Caco-2 (cell line): Measurements from ENCODE around the gene DTX3. TPM values are rescaled to one million over a fixed set of nuclear protein-coding genes. Genes with fewer than 3 reads are reported as not detected.
"Not testable (repeated sequence)": the region's sequence is repeated elsewhere in the genome, so short reads cannot be mapped to it uniquely, and the experiment has no call there.

Source experiments
- BruUV-seq: library from RNA; stranded (reverse); fragments of 400-500 nt; replicated peaks from 2 replicates; lab custom pipeline; 2021; lab: Mats Ljungman, UMichigan
- CTCF ChIA-PET: fragments of 300-600 bp; sonication (Branson Sonifier 250); formaldehyde crosslinking; loops from one replicate; lab custom pipeline; 2022; ENCODE audit warnings: antibody characterized with exemption; lab: Charles Lee
- POLR2A ChIA-PET: fragments of 300-600 bp; sonication (Branson Sonifier 250); formaldehyde crosslinking; loops from one replicate; lab custom pipeline; 2022; ENCODE audit warnings: antibody characterized with exemption; lab: Charles Lee
- DNase-seq, 2 experiments: peaks; one replicate each; pipeline versions ENCODE4 v3.0.0 to v3.0.0-alpha.2; 2020 to 2022
- H3K27me3 ChIP-seq: replicated peaks from 2 replicates; pipeline ENCODE4 v1.6.0; 2011; ENCODE audit warnings: low read length; ENCODE audit not compliant: control insufficient read depth, insufficient read depth
- H3K36me3 ChIP-seq: 2 replicates; pipeline ENCODE4 v1.5.1; 2011; ENCODE audit warnings: low read length; ENCODE audit not compliant: control insufficient read depth, insufficient read depth
- H3K4me1 ChIP-seq: fragments of 250-450 bp; sonication (Bioruptor Pico); 2 replicates; pipeline ENCODE4 v1.5.1; 2020; ENCODE audit warnings: mild to moderate bottlenecking
- H3K4me3 ChIP-seq: 2 replicates; pipeline ENCODE4 v1.5.1; 2011; ENCODE audit warnings: low read depth, mild to moderate bottlenecking, control low read depth, low read length
- H3K9me3 ChIP-seq: fragments of 250-450 bp; sonication (Bioruptor Pico); 2 replicates; pipeline ENCODE4 v1.5.1; 2020; ENCODE audit warnings: mild to moderate bottlenecking, moderate library complexity
- H3K27ac Mint-ChIP-seq: one replicate; pipeline ENCODE4 v1.8.0; 2022; ENCODE audit warnings: mixed read lengths; ENCODE audit not compliant: unreplicated experiment
- H3K27me3 Mint-ChIP-seq: one replicate; pipeline ENCODE4 v1.8.0; 2022; ENCODE audit warnings: mixed read lengths; ENCODE audit not compliant: insufficient read depth, unreplicated experiment
- H3K36me3 Mint-ChIP-seq: one replicate; pipeline ENCODE4 v1.8.0; 2022; ENCODE audit warnings: mild to moderate bottlenecking, mixed read lengths; ENCODE audit not compliant: insufficient read depth, unreplicated experiment
- H3K4me1 Mint-ChIP-seq: one replicate; pipeline ENCODE4 v1.8.0; 2022; ENCODE audit warnings: low read depth, mixed read lengths; ENCODE audit not compliant: unreplicated experiment
- H3K4me3 Mint-ChIP-seq: one replicate; pipeline ENCODE4 v1.8.0; 2022; ENCODE audit warnings: mild to moderate bottlenecking, moderate library complexity, mixed read lengths; ENCODE audit not compliant: unreplicated experiment
- H3K9me3 Mint-ChIP-seq: one replicate; pipeline ENCODE4 v1.8.0; 2022; ENCODE audit warnings: mixed read lengths; ENCODE audit not compliant: unreplicated experiment
- CTCF ChIP-seq, 2 experiments: fragments of 200-600 bp in 1 of 2; IDR thresholded peaks; 1 replicate in 1 of 2; 2 replicates in 1 of 2; pipeline versions ENCODE4 v1.5.1 to v1.8.0; 2011 to 2022; ENCODE audit warnings: antibody characterized with exemption in 1 of 2, control low read depth in 1 of 2, inconsistent platforms in 1 of 2, low read depth in 1 of 2, low read length in 1 of 2, mild to moderate bottlenecking in 1 of 2, moderate library complexity in 1 of 2; ENCODE audit not compliant: insufficient read depth in 1 of 2, severe bottlenecking in 1 of 2, unreplicated experiment in 1 of 2
- intact Hi-C: fragments of 100-400 bp; cut with micrococcal nuclease; formaldehyde crosslinking; loops from one replicate; pipeline ENCODE4 v1.10.0; 2022; ENCODE audit not compliant: unreplicated experiment
- total RNA-seq: library from RNA; stranded (reverse); gene quantifications from 2 replicates; pipeline ENCODE4 v1.2.3, GENCODE V29; 2022

Gene DTX3
- total RNA-seq, 1 experiment from 2014 or later: 20.4 TPM

GRCh38 chr12:57632958-57633840 is 28.6 kb downstream of the DTX3 start, which contains the start of gene B4GALNT1:
TSS of gene B4GALNT1 (minus strand) at chr12:57633201. CDS start at chr12:57632132, 1,069 bp downstream.
- peak; percentile 85 to 90 for TF ChIP-seq CTCF (IDR thresholded peaks at IDR 0.05; ENCODE audit: insufficient read depth in 1 of 2, low read depth in 1 of 2, low read length in 1 of 2, severe bottlenecking in 1 of 2, unreplicated experiment in 1 of 2)
- Mint-ChIP-seq H3K4me3 (peak within 1 kb of the TSS; percentile 49), H3K27me3 (no peaks in the 10 kb centered on the region), H3K36me3 (no peaks in the 10 kb centered on the region), H3K9me3 (no peaks in the 10 kb centered on the region), H3K27ac (no peak within 1 kb of the TSS), H3K4me1 (peaks cover 5% of the 10 kb centered on the region)
- Histone ChIP-seq H3K4me3 (peak within 1 kb of the TSS; percentile 49), H3K9me3 (no peaks in the 10 kb centered on the region), H3K4me1 (no peaks in the 10 kb centered on the region), H3K36me3 (no peaks in the 10 kb centered on the region), H3K27me3 (no peaks in the 10 kb centered on the region)
- intact Hi-C loops: loop anchor here (2.0 kb wide), 1 partner anchor 60 kb away; no protein-coding TSS in a partner anchor
- ChIA-PET CTCF (interaction anchor here (0.6 to 2.8 kb wide), 11 partner anchors 11 to 420 kb away, joined by 3 to 17 read pairs (median 4); partner anchors contain the start of gene ARHGEF25), POLR2A (no interaction called here)
- BruUV-seq: no TSS peak
- DNase-seq: peak in 1 of 2 experiments; percentile 82

- H3K9me3 Mint-ChIP-seq, H3K4me3 ChIP-seq, H3K27ac Mint-ChIP-seq, POLR2A ChIA-PET, DNase-seq, H3K4me3 Mint-ChIP-seq, H3K36me3 ChIP-seq, H3K27me3 ChIP-seq, H3K4me1 Mint-ChIP-seq, H3K9me3 ChIP-seq, H3K4me1 ChIP-seq, BruUV-seq, H3K36me3 Mint-ChIP-seq, H3K27me3 Mint-ChIP-seq, intact Hi-C loops: not testable (repeated sequence)
- CTCF ChIA-PET: interaction anchor here (0.9 kb wide), 1 partner anchor 57 kb away, joined by 3 read pairs; no protein-coding TSS in a partner anchor
Measured at GRCh38 chr12:57636731-57637130, 32.1 kb downstream of the DTX3 start.

- Histone ChIP-seq H3K4me3 (no peak overlapping the region), H3K27me3 (no peaks in the 10 kb centered on the region), H3K9me3 (no peaks in the 10 kb centered on the region), H3K36me3 (no peaks in the 10 kb centered on the region), H3K4me1 (no peaks in the 10 kb centered on the region)
- no peak for TF ChIP-seq CTCF (IDR thresholded peaks at IDR 0.05; ENCODE audit: insufficient read depth in 1 of 2, low read depth in 1 of 2, low read length in 1 of 2, severe bottlenecking in 1 of 2, unreplicated experiment in 1 of 2)
- BruUV-seq: no TSS peak
- POLR2A ChIA-PET: no interaction called here
- Mint-ChIP-seq H3K27me3 (no peaks in the 10 kb centered on the region), H3K27ac (no peak overlapping the region), H3K9me3 (no peaks in the 10 kb centered on the region), H3K36me3 (no peaks in the 10 kb centered on the region), H3K4me3 (no peak overlapping the region), H3K4me1 (peaks cover 5% of the 10 kb centered on the region)
- CTCF ChIA-PET: no interaction called here
- DNase-seq: no peak
- intact Hi-C loops: no loop called here
Measured at GRCh38 chr12:57637364-57637763, 32.7 kb downstream of the DTX3 start.
